K562 (cell line): ENCODE measurements around the gene UNC5B. TPM values are rescaled to one million over a fixed set of nuclear protein-coding genes. Genes with fewer than 3 reads are reported as not detected.

ENCODE experiments used
- BCOR ChIP-seq: fragments of 450-650 bp; IDR thresholded peaks from 2 replicates; pipeline ENCODE4 v1.6.1; 2016
- CBFA2T2 ChIP-seq: fragments of 450-650 bp; conservative IDR thresholded peaks from 2 replicates; pipeline ENCODE4 v1.6.1; 2017; ENCODE audit warnings: mild to moderate bottlenecking
- CEBPG ChIP-seq, 3 experiments: fragments of 200-800 bp in 1 of 3; sonication (Bioruptor generic) in 1 of 3; sonication (generic) in 1 of 3; formaldehyde crosslinking in 1 of 3; IDR thresholded peaks in 2 of 3; conservative IDR thresholded peaks in 1 of 3; 2 replicates each; pipeline versions ENCODE4 v1.6.1 to v1.8.0; 2016 to 2022; ENCODE audit warnings: missing compliant biosample characterization in 2 of 3, missing genetic modification characterization in 2 of 3, mild to moderate bottlenecking in 1 of 3, missing genetic modification reagents in 1 of 3
- DPF2 ChIP-seq: fragments of 450-650 bp; IDR thresholded peaks from 2 replicates; pipeline ENCODE4 v1.6.1; 2016
- ESRRB ChIP-seq: fragments of 250-450 bp; sonication (Bioruptor Pico); IDR thresholded peaks from 2 replicates; pipeline ENCODE4 v1.5.0; 2020; ENCODE audit warnings: mild to moderate bottlenecking, moderate library complexity, borderline replicate concordance
- ETS2 ChIP-seq: IDR thresholded peaks from 2 replicates; pipeline ENCODE4 v1.6.1; 2016; ENCODE audit warnings: borderline replicate concordance, missing genetic modification characterization, mild to moderate bottlenecking, moderate library complexity, missing compliant biosample characterization; ENCODE audit not compliant: poor library complexity, severe bottlenecking
- GATAD2B ChIP-seq: fragments of 450-650 bp; IDR thresholded peaks from 2 replicates; pipeline ENCODE4 v1.6.1; 2017; ENCODE audit warnings: mild to moderate bottlenecking, borderline replicate concordance
- GTF2F1 ChIP-seq: IDR thresholded peaks from 2 replicates; pipeline ENCODE4 v1.6.1; 2011; ENCODE audit warnings: low read depth, low read length, improper control_type of control experiment
- MYBL2 ChIP-seq, 2 experiments: fragments of 450-650 bp in 1 of 2; sonication (generic) in 1 of 2; formaldehyde crosslinking in 1 of 2; IDR thresholded peaks; 2 replicates each; pipeline versions ENCODE4 v1.6.1 to v1.8.1; 2017 to 2022; ENCODE audit warnings: borderline replicate concordance in 1 of 2, inconsistent platforms in 1 of 2, low read depth in 1 of 2, mild to moderate bottlenecking in 1 of 2, missing genetic modification reagents in 1 of 2, moderate library complexity in 1 of 2
- POLR2G ChIP-seq: fragments of 200-400 bp; formaldehyde crosslinking; IDR thresholded peaks from 2 replicates; pipeline ENCODE4 v1.6.1; 2017; ENCODE audit warnings: low read depth, mild to moderate bottlenecking, antibody characterized with exemption, low read length, moderate library complexity
- RCOR1 ChIP-seq, 2 experiments: IDR thresholded peaks; 2 replicates each; pipeline ENCODE4 v1.6.1; 2012; ENCODE audit warnings: low read depth in 2 of 2, low read length in 2 of 2, borderline replicate concordance in 1 of 2, improper control_type of control experiment in 1 of 2
- SMAD1 ChIP-seq: fragments of 150-350 bp; IDR thresholded peaks from 2 replicates; pipeline ENCODE4 v1.6.1; 2014; ENCODE audit warnings: low read length, low read depth; ENCODE audit not compliant: partially characterized antibody
- TARDBP ChIP-seq: fragments of 450-650 bp; IDR thresholded peaks from 2 replicates; pipeline ENCODE4 v1.6.1; 2016
- ZNF41 ChIP-seq: fragments of 250-450 bp; sonication (Bioruptor Pico); conservative IDR thresholded peaks from 2 replicates; pipeline ENCODE4 v1.4.0; 2020; ENCODE audit warnings: mild to moderate bottlenecking
- ZZZ3 ChIP-seq: fragments of 450-650 bp; IDR thresholded peaks from 2 replicates; pipeline ENCODE4 v1.6.1; 2016; ENCODE audit warnings: antibody characterized with exemption, mild to moderate bottlenecking, moderate library complexity
- polyA plus RNA-seq, 8 experiments: library from polyadenylated mRNA; depleted of rRNA in 4 of 8; stranded (reverse) in 5 of 8; unstranded in 3 of 8; fragments of >200 nt; fragmentation: Nextera tagmentation in 2 of 8; fragmentation: Illumina TruSeq in 1 of 8; extraction: Ambion mirVana in 2 of 8; extraction: Trizol in 1 of 8; gene quantifications; 2 replicates each; pipeline versions ENCODE4 v1.2.1 to v1.2.3, GENCODE V29; 2011 to 2014; ENCODE audit warnings: inconsistent platforms in 1 of 8, missing spikeins in 1 of 8
- total RNA-seq, 7 experiments: library from RNA; depleted of rRNA in 6 of 7; stranded (reverse); fragments of >200 nt in 6 of 7; fragmentation: Illumina TruSeq in 2 of 7; extraction: Trizol in 2 of 7; gene quantifications; 2 replicates each; pipeline versions ENCODE4 v1.2.1 to v1.2.3, GENCODE V29; 2011 to 2021; ENCODE audit warnings: low replicate concordance in 1 of 7
- TF ChIP-seq, protein P1 (sequence below): fragments of 450-650 bp; IDR thresholded peaks from 2 replicates; pipeline ENCODE4 v1.7.1; 2018; ENCODE audit warnings: mild to moderate bottlenecking, low read depth; ENCODE audit not compliant: partially characterized antibody
- TF ChIP-seq, protein P2 (sequence below): sonication (generic); formaldehyde crosslinking; IDR thresholded peaks from 2 replicates; pipeline ENCODE4 v1.8.1; 2023; ENCODE audit warnings: missing genetic modification reagents, mild to moderate bottlenecking, borderline replicate concordance
- TF ChIP-seq, protein P3 (sequence below): fragments of 250-450 bp; sonication (Bioruptor Pico); IDR thresholded peaks from 2 replicates; pipeline ENCODE4 v1.9.0; 2021; ENCODE audit warnings: mild to moderate bottlenecking

Gene UNC5B
- total and polyA plus RNA-seq, 9 of the 15 experiments (the other 6 are each of a cell fraction or from before 2014, with no cell fraction given) = 0.10 to 8.4 (median 2.1) TPM

- no peak for TF ChIP-seq ETS2
- no peak for TF ChIP-seq ESRRB (CRISPR knock-in tag)
- no peak for TF ChIP-seq MYBL2 (IDR thresholded peaks at IDR 0.05; ENCODE audit: low read depth)
- TF ChIP-seq MYBL2 (CRISPR knock-in tag; IDR thresholded peaks at IDR 0.05; ENCODE audit: borderline replicate concordance) = no peak
- no peak for TF ChIP-seq ZNF41 (CRISPR knock-in tag)
- no peak for TF ChIP-seq CBFA2T2
- TF ChIP-seq ZZZ3 = no peak
- no peak for TF ChIP-seq BCOR
- no peak for TF ChIP-seq SMAD1
- TF ChIP-seq RCOR1 (IDR thresholded peaks at IDR 0.05; ENCODE audit: borderline replicate concordance in 1 of 2, low read depth in 2 of 2, low read length in 2 of 2) = peak in 1 of 2 experiments; percentile 45; a peak in 1 of 4 replicates
- no peak for TF ChIP-seq CEBPG (CRISPR knock-in tag; IDR thresholded peaks at IDR 0.05)
- TF ChIP-seq CEBPG (tag; conservative IDR thresholded peaks at IDR 0.05 in 1 of 2, IDR thresholded peaks at IDR 0.05 in 1 of 2) = no peak
- TF ChIP-seq, protein P1, sequence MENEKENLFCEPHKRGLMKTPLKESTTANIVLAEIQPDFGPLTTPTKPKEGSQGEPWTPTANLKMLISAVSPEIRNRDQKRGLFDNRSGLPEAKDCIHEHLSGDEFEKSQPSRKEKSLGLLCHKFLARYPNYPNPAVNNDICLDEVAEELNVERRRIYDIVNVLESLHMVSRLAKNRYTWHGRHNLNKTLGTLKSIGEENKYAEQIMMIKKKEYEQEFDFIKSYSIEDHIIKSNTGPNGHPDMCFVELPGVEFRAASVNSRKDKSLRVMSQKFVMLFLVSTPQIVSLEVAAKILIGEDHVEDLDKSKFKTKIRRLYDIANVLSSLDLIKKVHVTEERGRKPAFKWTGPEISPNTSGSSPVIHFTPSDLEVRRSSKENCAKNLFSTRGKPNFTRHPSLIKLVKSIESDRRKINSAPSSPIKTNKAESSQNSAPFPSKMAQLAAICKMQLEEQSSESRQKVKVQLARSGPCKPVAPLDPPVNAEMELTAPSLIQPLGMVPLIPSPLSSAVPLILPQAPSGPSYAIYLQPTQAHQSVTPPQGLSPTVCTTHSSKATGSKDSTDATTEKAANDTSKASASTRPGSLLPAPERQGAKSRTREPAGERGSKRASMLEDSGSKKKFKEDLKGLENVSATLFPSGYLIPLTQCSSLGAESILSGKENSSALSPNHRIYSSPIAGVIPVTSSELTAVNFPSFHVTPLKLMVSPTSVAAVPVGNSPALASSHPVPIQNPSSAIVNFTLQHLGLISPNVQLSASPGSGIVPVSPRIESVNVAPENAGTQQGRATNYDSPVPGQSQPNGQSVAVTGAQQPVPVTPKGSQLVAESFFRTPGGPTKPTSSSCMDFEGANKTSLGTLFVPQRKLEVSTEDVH = no peak
- no peak for TF ChIP-seq GTF2F1
- TF ChIP-seq, protein P2, sequence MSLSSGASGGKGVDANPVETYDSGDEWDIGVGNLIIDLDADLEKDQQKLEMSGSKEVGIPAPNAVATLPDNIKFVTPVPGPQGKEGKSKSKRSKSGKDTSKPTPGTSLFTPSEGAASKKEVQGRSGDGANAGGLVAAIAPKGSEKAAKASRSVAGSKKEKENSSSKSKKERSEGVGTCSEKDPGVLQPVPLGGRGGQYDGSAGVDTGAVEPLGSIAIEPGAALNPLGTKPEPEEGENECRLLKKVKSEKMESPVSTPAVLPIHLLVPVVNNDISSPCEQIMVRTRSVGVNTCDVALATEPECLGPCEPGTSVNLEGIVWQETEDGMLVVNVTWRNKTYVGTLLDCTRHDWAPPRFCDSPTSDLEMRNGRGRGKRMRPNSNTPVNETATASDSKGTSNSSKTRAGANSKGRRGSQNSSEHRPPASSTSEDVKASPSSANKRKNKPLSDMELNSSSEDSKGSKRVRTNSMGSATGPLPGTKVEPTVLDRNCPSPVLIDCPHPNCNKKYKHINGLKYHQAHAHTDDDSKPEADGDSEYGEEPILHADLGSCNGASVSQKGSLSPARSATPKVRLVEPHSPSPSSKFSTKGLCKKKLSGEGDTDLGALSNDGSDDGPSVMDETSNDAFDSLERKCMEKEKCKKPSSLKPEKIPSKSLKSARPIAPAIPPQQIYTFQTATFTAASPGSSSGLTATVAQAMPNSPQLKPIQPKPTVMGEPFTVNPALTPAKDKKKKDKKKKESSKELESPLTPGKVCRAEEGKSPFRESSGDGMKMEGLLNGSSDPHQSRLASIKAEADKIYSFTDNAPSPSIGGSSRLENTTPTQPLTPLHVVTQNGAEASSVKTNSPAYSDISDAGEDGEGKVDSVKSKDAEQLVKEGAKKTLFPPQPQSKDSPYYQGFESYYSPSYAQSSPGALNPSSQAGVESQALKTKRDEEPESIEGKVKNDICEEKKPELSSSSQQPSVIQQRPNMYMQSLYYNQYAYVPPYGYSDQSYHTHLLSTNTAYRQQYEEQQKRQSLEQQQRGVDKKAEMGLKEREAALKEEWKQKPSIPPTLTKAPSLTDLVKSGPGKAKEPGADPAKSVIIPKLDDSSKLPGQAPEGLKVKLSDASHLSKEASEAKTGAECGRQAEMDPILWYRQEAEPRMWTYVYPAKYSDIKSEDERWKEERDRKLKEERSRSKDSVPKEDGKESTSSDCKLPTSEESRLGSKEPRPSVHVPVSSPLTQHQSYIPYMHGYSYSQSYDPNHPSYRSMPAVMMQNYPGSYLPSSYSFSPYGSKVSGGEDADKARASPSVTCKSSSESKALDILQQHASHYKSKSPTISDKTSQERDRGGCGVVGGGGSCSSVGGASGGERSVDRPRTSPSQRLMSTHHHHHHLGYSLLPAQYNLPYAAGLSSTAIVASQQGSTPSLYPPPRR (CRISPR knock-in tag) = no peak
- no peak for TF ChIP-seq POLR2G
- no peak for TF ChIP-seq GATAD2B
- no peak for TF ChIP-seq TARDBP
- TF ChIP-seq, protein P3, sequence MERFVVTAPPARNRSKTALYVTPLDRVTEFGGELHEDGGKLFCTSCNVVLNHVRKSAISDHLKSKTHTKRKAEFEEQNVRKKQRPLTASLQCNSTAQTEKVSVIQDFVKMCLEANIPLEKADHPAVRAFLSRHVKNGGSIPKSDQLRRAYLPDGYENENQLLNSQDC (CRISPR knock-in tag) = no peak
- peak; percentile 66 for TF ChIP-seq DPF2
Observed at GRCh38 chr10:71338728-71339495, 126.5 kb downstream of the UNC5B start (continued).
